Germinal center (tissue), 1 donor: ENCODE data around the gene KAZN.
"Not testable (repeated sequence)": the region's sequence is repeated elsewhere in the genome, so short reads cannot be mapped to it uniquely, and the experiment has no call there.

ENCODE experiments used
- DNase-seq: peaks from one replicate; pipeline ENCODE4 v3.0.0; 2012; ENCODE audit warnings: mixed read lengths, low spot score

The KAZN gene

DNA sequence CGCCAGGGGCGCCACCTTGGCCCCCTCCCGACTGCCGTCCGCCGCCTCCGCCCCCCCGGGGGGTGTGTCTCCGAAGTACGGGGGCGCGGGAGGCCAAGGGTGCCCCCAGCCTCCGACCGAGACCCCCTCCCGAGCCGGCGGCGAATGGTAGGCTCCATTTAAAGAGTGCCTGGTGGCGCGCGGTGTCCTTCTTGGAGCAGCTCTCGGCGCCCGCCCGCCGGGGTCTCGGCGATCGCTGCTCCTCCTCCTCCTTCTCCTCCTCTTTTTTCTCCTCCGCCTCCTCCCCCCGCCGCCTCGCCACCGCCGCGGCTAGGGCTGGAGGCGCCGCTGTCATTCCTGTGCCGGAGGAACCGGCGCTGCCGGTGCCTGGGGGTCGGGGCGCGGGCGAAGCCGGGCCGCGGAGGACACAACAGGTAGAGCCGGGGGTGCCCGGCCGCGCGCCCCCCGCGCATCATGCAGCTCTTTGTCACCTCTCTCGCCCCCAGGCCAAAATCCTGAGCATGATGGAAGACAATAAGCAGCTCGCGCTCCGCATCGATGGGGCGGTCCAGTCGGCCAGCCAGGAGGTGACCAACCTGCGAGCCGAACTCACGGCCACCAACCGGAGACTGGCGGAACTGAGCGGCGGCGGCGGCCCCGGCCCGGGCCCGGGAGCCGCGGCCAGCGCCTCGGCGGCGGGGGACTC, at the start of gene KAZN:
Gene KAZN (plus strand): TSS at position 188 of the 685 bp plus-strand sequence.
- DNase-seq, result no peak

DNA sequence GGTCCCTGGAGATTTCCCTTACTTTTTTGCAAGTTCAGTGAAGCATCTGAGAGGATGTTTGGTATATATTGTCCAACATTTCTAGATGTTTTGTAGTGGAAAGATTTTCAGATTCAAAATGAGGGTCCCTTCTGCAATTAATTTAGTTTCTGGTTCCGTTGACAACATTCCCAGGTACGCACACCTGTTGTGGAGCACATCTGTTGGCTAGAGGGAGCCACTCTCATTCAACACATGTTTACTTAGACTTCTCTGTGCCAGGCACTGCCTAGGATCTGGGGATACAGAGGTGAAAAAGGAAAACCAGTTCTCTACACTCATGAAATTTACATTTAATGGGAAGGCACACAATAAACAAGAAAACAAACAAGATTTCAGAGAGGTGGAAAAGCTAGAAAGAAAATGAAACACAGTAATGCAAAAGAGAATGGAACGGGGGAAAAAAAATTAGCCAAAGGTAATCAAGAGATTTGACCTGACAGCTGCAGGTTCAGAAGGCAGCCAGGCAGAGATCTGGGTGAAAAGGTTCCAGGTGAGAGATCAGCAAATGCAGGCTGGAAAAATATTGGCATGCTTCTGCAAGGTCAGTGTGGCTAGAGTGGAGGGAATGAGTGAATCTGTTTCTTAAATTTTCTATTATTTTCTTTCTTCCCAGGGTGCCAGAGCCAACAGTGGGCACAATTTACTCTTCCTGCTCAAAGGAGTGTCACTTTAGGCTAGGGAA, 48.4 kb upstream of the KAZN start:
- no peak for DNase-seq

DNA sequence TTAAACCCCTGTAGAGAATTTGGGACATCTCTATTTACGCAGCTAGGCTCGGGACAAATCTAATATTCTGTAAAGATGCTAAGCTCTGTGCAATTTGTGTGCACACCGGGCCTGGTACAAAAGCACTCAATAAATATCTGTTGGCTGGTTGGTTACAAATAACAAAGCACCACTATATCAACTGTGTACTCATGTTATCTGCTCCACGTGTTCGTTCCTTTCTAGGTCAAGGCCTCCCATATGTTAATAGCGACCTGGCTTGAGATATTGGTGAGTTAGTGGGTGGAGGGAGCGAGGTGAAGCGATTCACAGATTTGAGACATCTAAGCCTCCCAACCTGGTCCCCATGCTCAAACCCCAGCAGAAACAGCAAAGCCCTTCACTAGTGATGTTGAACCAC, 47.1 kb upstream of the KAZN start:
- no peak for DNase-seq

DNA sequence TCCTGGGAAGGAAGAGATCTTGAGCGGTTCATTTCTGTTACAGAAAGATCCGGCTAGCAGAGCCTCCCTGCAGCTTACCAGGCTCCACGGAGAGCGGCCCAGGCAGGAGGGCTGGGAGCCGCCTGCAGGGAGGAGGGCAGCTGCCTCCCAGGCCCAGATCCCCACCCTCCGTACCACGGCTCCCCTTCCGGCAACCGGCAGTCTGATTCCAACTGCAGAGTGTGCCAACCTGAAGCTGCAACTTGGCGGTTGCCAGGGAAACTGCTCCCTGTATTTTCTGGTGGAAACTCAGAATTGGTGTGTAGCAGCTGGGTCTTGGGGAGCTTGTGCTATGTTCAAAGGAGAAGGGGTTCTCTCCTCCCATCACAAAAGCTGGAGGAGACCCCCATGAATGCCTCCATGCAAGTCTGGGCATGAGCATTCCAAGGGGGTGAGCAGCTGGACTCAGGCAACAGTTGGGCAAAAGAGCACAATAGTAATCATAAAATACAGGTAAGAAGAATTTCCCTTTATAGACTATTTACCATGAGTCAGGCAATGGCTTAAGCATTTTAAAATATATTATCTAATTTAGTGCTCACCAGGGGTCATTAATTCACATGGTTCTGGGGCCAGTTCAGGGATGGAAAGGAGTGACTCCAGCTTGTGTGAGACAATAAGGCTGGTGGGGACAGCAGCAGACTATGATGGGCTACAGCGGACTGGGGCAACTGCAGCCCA, 46.1 kb upstream of the KAZN start:
- DNase-seq, result no peak

DNA sequence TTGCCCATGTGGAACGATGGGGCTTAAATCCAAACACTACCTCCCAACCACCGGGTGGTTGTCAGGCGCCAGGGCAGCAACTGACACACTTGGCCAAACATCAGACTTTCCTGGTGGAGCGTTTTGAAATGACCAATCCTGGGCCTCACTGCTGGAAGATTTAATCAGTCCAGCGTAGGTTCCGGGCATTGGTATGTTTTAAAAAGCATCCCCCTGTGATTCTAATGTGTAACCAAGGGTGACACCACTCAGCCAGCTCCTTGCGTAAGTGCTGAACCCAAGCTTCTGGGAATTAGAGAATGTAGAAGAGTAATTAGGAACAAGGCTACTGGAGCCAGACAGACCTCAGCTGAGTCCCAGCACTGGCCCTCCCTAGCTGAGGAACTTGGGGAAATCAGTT, 44.8 kb upstream of the KAZN start:
- DNase-seq, result no peak

DNA sequence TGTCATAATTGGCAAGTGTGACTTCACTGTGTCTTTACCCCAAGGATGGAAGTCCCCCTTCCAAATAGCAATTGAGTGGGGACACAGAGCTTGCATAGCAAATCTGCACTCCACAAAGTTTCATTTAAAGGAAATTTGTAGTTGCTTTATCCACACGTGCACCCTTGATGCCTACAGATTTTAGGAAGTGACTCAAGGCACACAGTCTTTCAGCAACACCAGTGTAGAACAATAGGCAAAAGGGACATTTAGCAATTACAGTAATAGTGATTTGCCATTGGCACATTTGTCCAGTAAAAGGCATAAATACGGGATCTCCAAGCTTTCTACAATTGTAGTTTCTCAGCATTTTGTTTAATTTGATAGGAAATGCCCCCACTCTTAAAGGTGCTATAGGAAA, 43.4 kb upstream of the KAZN start:
- DNase-seq, result no peak

DNA sequence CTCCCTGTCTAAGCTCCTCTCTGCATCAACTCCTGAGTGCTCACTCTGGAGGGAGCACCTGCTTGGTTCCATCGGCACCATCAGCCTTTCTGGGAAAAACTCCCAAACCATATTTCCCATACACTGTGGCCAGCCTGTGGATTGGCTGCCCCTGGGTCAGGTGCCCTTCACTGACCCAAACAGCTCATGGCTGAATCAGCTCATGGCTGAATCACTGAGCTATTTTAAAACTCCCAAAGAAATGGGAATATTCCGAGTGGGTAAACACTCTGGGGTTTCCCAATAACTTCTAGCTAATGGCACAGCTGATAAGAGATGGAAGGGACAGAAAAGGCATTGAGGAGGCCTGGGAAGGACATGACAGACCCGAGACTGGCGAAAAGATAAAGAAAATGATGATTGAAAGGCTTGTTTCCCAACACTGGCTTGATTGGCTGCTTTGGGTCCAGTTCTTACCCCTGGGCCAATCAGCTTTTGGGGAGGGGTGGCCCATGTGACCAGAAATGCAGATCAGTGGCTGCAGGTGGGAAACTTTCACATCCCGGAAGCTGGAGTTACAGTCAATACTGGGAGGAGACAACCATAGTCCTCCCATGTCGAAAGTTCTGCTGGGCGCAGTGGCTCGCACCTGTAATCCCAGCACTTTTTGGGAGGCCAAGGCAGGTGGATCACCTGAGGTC, 37.3 kb upstream of the KAZN start:
- DNase-seq, result no peak

DNA sequence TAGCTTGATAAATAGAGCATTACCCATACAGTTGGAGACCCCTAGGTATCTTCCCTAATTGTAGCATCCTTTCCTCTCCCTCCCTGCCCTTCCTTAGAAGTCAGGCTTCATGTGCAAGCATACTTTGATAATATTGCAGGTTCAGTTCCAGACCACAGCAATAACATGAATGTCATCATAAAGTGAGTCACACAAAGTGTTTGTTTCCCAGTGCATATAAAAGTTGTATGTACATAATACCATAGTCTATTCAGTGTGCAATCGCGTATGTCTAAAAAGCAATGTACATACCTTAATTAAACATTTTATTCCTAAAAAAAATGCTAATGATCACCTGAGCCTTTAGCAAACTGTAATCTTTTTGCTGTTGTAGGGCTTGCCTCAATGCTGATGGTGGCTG, 33.4 kb upstream of the KAZN start:
- DNase-seq, result no peak

DNA sequence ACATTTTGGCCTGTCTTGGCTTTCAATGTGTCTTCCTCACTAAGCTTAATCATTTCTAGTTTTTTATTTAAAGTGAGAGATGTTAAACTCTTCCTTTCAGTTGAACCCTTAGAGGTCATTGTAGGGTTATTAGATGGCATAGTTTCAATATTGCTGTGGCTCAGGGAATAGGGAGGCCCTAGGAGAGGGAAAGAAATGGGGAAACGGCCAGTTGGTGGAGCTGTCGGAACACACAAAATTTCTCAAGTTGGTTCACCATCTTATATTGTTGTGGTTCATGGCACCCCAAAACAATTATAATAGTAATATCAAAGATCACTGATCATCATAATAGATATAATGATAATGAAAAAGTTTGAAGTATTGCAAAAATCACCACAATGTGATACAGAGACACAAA, 31.4 kb upstream of the KAZN start:
- no peak for DNase-seq

DNA sequence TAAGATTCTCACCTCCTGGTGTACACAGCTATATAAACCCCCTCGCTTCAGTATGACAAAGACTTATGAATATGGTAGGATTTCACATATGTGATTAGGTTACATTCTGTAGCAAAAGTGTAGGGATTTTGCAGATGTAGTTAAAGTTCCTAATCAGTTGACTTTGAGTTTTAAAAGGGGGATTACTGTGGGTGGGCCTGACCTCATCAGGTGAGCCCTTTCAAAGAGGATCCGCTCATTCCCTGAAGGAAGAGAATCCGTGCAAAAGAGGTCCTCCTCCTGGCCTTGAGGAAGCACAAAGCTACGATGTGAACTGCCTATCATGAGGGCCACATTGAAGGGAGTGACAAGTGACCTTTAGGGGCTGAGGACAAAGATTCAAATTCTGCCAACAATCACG, 30.6 kb upstream of the KAZN start:
- DNase-seq, result no peak

DNA sequence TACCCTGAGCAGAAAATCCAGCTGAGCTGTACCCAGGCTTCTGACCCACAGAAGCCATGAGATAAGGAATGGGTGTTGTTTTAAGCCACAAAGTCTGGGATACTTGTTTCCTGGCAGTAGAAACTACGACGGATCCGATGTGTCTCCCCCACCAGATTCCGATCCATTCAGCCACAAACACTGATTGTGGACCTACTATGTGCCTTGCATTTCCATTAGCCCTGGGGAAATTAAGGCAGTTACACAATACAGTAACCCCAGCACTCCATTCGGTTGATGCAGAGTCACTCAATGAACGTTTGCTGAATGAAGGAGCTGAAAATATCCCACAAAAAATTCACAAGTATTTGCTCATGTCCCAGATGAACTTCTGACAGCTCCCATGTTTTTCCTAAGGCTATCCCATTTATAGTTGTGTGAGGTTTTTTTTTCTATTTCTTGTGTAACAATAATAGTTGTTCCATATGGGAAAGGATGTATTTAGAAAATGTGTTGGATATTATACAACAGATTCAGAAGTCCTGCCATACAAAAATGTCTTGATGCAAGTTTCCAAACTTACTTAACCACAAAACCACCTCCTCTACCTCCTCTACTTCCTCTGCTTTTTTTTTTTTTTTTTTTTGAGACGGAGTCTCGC, 29.6 kb upstream of the KAZN start:
- no peak for DNase-seq

DNA sequence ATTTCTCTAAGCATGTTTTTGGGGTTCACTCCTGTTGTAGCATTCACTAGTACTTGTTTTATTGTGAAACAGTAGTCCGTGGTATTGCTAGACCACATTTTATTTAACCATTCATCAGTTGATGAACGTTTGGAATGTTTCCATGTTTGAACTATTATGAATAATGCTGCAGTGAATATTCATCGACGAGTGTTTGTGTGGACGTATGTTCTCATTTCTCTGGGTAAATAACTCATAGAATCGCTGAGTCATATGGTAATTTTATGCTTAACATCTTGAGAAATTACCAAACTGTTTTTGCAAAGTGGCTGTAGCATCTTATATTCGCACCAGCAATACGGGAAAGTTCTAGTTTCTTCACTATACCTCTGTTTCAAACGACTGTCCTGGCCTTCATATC, 28.0 kb upstream of the KAZN start:
- no peak for DNase-seq

DNA sequence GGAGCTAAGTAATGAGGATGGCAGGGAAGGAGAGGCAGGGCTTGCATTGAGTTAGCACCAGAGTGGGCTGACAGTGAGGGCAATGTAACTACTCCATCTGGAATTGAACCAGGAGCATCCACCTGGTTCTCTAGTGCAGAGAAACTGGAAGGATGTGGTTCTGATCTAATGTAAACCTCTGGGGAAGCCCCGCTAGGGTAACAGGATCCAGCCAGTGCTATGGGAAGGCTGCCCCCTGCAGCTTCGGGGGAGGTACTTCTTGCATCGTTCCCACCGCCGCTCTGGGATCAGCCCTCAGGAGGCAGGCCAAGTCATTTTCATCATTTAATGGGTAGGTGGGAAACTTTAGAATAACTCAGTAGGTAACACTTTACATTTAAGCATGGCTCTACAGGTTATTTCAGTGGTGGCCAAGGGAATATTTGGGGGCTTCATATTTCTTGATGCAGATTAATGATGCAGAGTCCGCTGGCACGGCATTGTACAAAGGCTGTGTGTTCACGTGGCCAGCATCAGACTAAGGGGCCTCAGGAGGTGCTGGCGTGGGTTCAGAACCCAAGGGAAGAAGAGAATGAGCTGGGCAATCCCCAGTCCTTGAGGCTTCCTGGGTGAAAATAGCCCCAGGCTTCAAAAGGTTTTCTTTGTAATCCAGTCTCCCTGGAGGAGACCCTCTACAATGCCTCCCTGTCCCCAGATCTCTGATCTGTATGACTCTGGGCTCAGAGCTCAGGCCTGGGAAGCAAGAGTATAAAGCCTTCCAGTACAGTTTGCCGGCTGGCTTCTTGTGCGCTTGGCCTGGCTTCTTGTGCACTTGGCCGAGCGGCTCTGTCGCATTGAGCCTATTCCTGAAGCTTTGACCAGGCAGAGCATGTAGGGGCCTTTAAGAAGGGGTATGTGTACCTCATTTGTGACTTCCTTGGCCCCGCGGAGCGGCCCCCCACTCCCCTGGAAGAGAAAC, 26.4 kb upstream of the KAZN start:
- no peak for DNase-seq

DNA sequence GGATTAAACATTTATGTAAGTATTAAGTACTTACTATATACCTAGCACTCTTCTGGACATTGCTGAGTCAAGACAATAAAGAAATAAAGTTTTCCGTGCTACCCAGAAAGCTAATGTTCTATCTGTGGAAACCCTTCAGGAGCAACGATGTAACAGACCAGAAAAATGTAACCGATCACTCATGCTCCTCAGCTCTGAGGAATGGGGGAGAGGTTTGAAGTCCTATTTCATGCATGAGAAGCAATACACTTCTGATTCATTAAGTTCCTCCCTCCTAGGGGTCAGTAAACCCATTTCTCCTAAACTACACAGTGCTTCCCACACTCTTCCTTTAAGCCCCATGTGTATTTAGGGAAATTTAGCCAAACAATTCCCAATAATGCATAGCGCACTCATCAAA, 25.6 kb upstream of the KAZN start:
- DNase-seq, result no peak

DNA sequence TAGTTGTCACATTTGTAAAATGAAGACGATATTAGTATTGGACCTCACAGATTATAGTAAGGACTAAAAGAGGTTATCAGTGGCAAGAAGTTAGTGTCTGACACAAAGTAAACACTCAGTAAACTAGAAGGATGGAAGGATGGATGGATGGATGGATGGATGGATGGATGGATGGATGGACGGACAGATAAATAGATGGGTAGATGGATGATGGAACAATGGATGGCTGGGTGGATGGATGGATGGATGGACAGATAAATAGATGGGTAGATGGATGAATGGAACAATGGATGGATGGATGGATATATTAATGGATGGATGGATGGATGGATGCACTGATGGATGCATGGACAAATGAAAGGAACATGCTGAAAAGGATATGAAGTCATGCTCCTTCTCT, 22.3 kb upstream of the KAZN start:
- no peak for DNase-seq

DNA sequence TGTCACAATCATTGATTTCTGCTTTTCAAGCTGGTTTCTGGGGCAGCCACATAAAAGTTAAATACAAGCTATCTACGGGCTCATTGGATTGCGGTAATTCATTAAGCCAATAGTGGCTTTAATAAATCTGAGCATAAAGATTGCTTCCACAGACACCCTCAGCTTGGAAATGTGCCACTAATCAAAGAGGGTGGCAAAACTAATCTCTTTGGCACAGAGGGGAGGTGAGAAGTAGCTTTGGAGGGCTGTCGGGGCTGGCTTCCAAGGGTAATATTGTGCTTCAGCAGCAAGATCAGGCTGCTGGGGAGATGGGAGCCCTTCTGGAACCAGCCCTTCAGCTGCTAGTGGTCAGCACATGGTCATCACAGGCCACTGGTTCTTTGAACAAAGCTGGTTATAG, 21.2 kb upstream of the KAZN start:
- no peak for DNase-seq

DNA sequence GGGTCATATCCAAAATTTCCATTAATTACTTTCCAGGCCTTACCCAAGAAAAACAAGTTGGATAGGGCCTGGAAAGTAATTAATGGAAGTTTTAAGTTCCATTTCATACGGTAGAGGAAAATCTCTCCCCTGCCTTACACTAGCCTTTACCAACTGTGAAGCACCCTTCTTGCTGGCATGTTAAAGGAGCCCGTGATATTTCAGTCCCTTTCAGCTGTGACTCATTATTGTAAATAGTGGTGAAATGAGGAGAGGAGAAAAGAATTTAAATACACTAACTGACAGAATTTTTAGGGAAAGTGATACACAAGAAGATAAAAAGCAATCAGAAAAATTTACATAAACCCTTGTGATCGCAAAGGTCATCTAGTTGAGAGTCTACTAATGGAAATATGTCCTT, 20.3 kb upstream of the KAZN start:
- no peak for DNase-seq

DNA sequence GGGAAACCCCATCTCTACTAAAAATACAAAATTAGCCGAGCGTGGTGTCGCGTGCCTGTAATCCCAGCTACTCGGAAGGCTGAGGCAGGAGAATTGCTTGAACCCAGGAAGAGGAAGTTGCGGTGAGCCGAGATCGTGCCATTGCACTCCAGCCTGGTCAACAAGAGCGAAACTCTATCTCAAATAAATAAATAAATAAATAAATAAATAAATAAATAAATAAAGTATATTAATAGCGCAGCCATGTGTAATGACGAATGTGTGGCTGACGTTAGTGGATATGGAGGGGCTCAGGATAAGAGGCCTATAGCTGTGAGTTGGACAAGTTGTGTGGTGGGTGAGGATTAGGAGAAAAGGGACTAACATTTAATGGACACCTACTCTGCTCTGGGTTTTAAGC, 18.2 kb upstream of the KAZN start:
- not testable (repeated sequence) for DNase-seq

DNA sequence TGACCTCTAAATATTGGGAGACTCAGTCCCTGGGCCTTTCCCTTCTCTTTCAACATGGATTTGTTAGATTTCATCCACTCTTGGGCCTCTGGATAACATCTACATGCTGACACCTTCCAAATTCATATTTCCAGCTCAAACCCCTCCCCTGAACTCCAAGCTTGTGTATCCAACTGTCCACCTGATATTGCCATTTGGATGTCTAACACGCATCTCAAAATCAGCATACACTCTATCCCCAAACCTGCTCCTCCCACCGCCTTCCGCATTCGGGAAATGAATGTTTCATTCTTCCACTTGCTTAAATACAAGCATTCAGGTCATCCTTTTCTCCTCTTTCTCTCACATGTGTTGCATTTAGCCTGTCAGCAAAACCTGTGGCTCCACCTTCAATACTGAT, 17.5 kb upstream of the KAZN start:
- no peak for DNase-seq

DNA sequence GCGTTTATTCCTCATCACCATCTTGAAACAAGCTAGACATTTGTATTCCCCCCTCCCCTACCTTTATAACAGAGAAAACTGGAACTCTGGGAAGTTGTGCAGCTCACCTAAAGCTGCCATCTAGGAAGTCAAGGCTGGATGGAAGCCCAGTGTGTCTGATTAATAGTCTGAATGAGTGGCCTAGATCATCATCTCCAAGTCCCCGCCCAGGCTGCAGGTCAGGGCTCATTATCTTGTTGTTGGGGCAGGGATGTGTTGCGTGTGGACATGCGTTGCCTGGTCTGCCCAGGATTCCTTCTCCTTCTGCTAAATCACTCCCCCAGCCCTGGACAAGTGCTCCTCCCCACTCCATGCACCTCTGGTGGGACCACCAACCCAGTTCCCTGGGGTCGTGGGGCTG, 14.7 kb upstream of the KAZN start:
- DNase-seq, result no peak

DNA sequence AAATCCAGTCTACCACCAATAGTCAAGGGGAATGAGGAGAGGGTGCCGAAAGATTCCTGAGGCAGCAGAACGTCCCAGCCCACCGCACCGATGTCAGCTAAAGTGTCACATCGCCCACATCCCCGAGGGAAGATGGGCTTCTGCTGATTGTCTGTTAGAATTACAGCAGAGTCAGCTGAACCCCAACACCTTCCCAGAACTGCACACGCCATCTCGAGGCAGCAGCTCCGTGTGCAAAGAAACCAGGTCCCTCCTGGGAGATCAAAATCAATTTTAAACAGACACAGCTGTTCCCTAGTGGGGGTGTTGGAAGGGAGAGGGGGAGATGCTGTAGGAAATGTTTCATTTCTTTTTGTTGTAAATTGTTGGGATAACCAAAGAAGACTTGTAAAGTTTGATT, 12.8 kb upstream of the KAZN start:
- no peak for DNase-seq
